Retinal pigment epithelial cell (primary cell): Measurements from ENCODE around the gene MRPL55.

Experiments
- DNase-seq: peaks from one replicate; pipeline ENCODE4 v3.0.0-alpha.2; 2010; ENCODE audit warnings: low read depth
- H3K4me3 ChIP-seq: 2 replicates; pipeline ENCODE4 v1.5.1; 2011; ENCODE audit warnings: mild to moderate bottlenecking, low read length, control low read depth, moderate library complexity
- TF ChIP-seq, protein P1 (sequence below): conservative IDR thresholded peaks from 2 replicates; pipeline ENCODE4 v1.5.1; 2011; ENCODE audit warnings: low read depth, low read length, control low read depth, inconsistent platforms

The MRPL55 gene

GRCh38 chr1:228142155-228142691, 33.1 kb upstream of the MRPL55 start:
- peak overlapping the region; percentile 87 for H3K4me3 ChIP-seq
- TF ChIP-seq, protein P1, sequence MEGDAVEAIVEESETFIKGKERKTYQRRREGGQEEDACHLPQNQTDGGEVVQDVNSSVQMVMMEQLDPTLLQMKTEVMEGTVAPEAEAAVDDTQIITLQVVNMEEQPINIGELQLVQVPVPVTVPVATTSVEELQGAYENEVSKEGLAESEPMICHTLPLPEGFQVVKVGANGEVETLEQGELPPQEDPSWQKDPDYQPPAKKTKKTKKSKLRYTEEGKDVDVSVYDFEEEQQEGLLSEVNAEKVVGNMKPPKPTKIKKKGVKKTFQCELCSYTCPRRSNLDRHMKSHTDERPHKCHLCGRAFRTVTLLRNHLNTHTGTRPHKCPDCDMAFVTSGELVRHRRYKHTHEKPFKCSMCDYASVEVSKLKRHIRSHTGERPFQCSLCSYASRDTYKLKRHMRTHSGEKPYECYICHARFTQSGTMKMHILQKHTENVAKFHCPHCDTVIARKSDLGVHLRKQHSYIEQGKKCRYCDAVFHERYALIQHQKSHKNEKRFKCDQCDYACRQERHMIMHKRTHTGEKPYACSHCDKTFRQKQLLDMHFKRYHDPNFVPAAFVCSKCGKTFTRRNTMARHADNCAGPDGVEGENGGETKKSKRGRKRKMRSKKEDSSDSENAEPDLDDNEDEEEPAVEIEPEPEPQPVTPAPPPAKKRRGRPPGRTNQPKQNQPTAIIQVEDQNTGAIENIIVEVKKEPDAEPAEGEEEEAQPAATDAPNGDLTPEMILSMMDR, result no peak
- DNase-seq, result no peak

DNA sequence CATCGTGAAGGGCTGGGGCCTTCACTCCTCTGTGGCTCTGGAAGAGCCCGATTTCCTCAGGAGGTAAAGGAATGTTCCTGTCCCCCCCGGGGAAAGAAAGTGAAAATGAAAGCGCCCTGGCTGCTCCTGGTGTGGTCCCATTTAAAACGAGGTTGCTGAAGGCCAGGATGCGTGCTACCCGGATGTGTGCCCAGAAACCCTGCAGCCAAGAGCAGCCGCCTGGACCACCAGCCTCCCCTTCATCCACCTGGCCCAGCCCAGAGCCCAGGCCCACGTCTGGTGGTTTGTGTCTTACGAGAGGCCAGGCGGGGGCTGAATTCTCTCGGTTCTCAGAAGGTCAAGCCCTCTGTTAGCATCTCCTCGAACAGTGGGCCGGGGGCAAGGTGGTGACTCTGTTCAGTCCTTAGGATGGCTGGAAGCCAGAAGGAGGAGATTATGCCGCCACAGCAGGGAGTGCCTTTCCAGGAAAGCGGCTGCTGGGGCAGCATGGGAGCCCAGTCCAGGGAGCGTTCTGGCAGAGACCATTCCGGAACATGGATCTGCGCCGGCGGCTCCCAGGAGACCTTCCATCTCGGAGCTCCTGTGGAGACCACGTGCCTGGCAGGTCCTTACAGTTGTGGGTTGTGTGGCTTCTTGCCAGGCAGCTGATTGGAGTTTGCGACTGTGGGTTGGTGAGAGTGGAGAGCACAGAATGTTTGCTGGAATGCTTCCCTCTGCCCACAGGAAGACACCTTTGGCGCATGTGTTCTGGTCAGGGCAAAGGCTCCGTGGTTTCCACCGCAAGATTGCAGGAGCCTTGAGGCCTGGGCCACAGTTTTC, 32.3 kb upstream of the MRPL55 start:
- peak overlapping the region; percentile 87 for H3K4me3 ChIP-seq
- DNase-seq, result no peak
- TF ChIP-seq, protein P1, result no peak

DNA sequence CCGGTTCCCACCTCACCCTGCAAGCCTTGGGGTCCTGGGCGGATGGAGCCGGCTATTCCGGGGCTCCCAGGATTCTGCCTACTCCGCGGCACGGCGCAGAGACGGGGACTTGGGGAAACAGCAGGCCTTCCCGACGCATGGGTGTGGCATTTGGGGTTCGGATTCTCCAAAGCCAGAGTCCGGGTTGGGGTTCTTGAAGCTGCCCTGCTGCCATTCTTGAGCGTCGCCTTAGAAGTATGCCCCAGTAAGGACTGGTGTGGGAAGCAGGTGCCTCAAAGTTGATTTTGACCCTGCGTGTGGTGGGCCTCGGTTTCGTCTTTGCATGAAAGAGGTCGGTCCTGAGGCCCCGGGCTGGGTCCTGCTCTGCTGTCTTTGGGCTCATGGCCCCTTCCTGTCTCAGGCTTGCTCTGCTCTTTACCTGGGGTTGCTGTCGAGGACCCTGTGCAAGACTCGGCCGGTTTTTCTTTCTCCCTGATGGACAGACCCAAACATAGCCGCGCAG, 31.7 kb upstream of the MRPL55 start:
- no peak for DNase-seq
- peak overlapping the region; percentile 87 for H3K4me3 ChIP-seq
- TF ChIP-seq, protein P1, result no peak

DNA sequence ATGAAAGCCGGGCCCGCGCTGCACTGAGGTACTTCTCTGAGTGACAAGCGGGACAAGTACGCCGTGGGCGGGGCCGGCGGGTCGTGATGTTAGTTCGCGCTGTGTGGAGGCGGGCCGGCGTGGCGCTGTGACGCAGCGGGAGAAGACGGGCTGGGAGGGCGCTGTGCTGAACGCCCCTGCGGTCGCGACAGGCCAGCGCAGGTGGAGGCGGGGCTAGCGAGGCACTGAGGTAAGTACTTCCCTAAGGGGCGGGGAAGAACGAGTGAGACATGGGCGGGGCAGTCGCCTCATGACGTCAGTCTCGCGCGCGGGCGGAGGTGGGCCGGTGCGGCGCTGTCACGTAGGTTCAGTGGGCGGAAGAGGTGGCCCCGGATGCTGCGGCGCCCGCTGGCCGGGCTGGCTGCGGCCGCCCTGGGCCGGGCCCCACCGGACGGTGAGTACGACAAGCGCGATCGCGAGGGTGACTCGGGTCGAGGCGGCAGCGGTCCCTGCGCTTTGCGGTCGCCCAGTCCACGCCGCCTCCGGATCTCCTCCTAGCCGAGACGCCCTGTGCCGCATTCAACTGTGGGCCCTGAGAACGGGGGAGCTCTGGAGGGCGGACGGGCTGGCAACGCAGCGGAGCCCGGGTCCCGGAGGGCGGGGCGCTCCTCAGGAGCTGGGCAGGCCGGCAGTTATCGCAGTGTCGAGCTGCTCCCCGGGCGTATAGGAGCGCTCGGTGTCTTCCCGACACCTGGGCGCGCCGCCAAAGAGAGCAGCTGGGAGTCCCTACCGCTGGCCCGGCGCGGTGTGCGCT, 31.0 kb upstream of the MRPL55 start, which contains the start of gene GUK1:
Gene GUK1 (plus strand): TSS at position 349 of the 793 bp plus-strand sequence. CDS start 24 bp downstream, at position 373.
- H3K4me3 ChIP-seq, result peak within 1 kb of the TSS; percentile 87
- peak; percentile 98 for DNase-seq
- TF ChIP-seq, protein P1, result peak; percentile 10

DNA sequence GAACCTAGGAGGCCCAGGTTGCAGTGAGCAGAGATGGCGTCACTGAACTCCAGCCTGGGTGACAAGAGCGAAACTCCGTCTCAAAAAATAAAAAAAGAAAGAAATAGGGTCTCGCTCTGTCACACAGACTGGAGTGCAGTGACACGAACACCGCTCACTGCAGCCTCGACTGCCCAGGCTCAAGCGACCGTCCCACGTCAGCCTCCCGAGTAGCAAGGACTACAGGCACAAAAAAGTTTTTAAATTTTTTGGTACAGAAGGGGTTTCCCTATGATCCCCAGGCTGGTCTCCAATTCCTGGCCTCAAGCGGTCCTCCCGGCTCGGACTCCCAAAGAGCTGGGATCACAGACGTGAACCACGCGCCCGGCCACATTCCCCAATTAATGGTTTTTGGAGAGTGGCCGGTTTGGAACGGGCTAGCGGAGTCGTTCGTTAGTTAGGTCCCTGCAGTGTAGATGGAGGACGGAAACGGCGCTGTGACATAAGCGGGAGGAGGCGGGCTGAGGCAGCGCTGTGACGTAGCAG, 30.4 kb upstream of the MRPL55 start:
- TF ChIP-seq, protein P1, result no peak
- DNase-seq, result no peak
- H3K4me3 ChIP-seq, result peak overlapping the region; percentile 66

GRCh38 chr1:228136901-228137300, 27.8 kb upstream of the MRPL55 start:
- TF ChIP-seq, protein P1, result no peak
- DNase-seq, result no peak
- no peak overlapping the region for H3K4me3 ChIP-seq
